H1 (cell line): ENCODE results near the gene KCNG3. TPM values are rescaled to one million over a fixed set of nuclear protein-coding genes. Genes with fewer than 3 reads are reported as not detected.

Source experiments
- CTCF ChIA-PET: fragments of 300-600 bp; sonication (Branson Sonifier 250); formaldehyde crosslinking; loops from one replicate; lab custom pipeline; 2021; ENCODE audit not compliant: partially characterized antibody; lab: Charles Lee
- POLR2A ChIA-PET: fragments of 300-600 bp; sonication (Branson Sonifier 250); formaldehyde crosslinking; loops from one replicate; lab custom pipeline; 2021; ENCODE audit warnings: inconsistent platforms; ENCODE audit not compliant: partially characterized antibody; lab: Charles Lee
- DNase-seq, 2 experiments: peaks; one replicate each; pipeline versions ENCODE4 v3.0.0 to v3.0.0-alpha.2; 2010 to 2022; ENCODE audit warnings: low spot score in 2 of 2, low read depth in 1 of 2, mixed read lengths in 1 of 2
- FAIRE-seq: peaks from 2 replicates; lab custom pipeline; 2011; peaks lifted over from hg19 to GRCh38; lab: Jason Lieb, UNC
- H2AFZ ChIP-seq: 2 replicates; pipeline ENCODE4 v1.8.1; 2012; ENCODE audit warnings: low read length, inconsistent platforms
- H2AK5ac ChIP-seq: 2 replicates; pipeline ENCODE4 v1.6.1; 2013; ENCODE audit warnings: low read depth, low read length
- H2BK120ac ChIP-seq: replicated peaks from 2 replicates; pipeline ENCODE3; 2013; ENCODE audit warnings: low read depth, low read length, inconsistent platforms
- H2BK12ac ChIP-seq: 2 replicates; pipeline ENCODE4 v1.6.1; 2013; ENCODE audit warnings: low read depth, low read length
- H2BK15ac ChIP-seq: 2 replicates; pipeline ENCODE4 v1.6.1; 2013; ENCODE audit warnings: low read length
- H2BK20ac ChIP-seq: 2 replicates; pipeline ENCODE4 v1.6.1; 2013; ENCODE audit warnings: low read length
- H2BK5ac ChIP-seq: 2 replicates; pipeline ENCODE4 v1.6.1; 2013; ENCODE audit warnings: low read depth, low read length
- H3K14ac ChIP-seq: 2 replicates; pipeline ENCODE4 v1.6.1; 2013; ENCODE audit warnings: inconsistent platforms; ENCODE audit not compliant: insufficient read length
- H3K18ac ChIP-seq: 2 replicates; pipeline ENCODE4 v1.6.1; 2013; ENCODE audit warnings: low read length; ENCODE audit errors: extremely low read depth
- H3K23ac ChIP-seq: 2 replicates; pipeline ENCODE4 v1.6.1; 2013; ENCODE audit warnings: inconsistent platforms; ENCODE audit not compliant: insufficient read length
- H3K23me2 ChIP-seq: 2 replicates; pipeline ENCODE4 v1.6.1; 2013; ENCODE audit warnings: low read depth, low read length
- H3K27ac ChIP-seq: 2 replicates; pipeline ENCODE4 v1.6.1; 2011; ENCODE audit warnings: low read depth, low read length, inconsistent platforms
- H3K27me3 ChIP-seq, 4 experiments: replicated peaks in 1 of 4; 1 replicate in 1 of 4; 2 replicates in 3 of 4; pipeline versions ENCODE4 v1.6.1 to v1.8.1; 2011 to 2013; ENCODE audit warnings: low read length in 3 of 4, mild to moderate bottlenecking in 3 of 4, inconsistent platforms in 2 of 4, mixed read lengths in 2 of 4, moderate library complexity in 1 of 4; ENCODE audit not compliant: control insufficient read depth in 3 of 4, insufficient read depth in 3 of 4; ENCODE audit errors: extremely low read depth in 1 of 4
- H3K36me3 ChIP-seq, 4 experiments: 2 replicates each; pipeline versions ENCODE4 v1.6.1 to v1.8.1; 2011 to 2013; ENCODE audit warnings: mild to moderate bottlenecking in 4 of 4, low read length in 3 of 4, moderate library complexity in 2 of 4, control low read depth in 1 of 4, inconsistent platforms in 1 of 4; ENCODE audit not compliant: insufficient read depth in 4 of 4, control insufficient read depth in 2 of 4
- H3K4ac ChIP-seq: replicated peaks from 2 replicates; pipeline ENCODE3; 2013; ENCODE audit warnings: low read length, low read depth, mixed read lengths, inconsistent platforms; ENCODE audit not compliant: insufficient read length
- H3K4me1 ChIP-seq, 4 experiments: replicated peaks in 1 of 4; 1 replicate in 1 of 4; 2 replicates in 3 of 4; pipeline versions ENCODE4 v1.6.1 to v1.8.1; 2011 to 2013; ENCODE audit warnings: low read length in 3 of 4, inconsistent platforms in 2 of 4, mixed read lengths in 1 of 4; ENCODE audit not compliant: insufficient read depth in 4 of 4, control insufficient read depth in 3 of 4
- H3K4me2 ChIP-seq, 2 experiments: 2 replicates each; pipeline versions ENCODE4 v1.6.1 to v1.8.1; 2011 to 2013; ENCODE audit warnings: low read depth in 2 of 2, low read length in 2 of 2, control low read depth in 1 of 2, inconsistent platforms in 1 of 2, mild to moderate bottlenecking in 1 of 2; ENCODE audit not compliant: insufficient read depth in 1 of 2
- H3K4me3 ChIP-seq, 4 experiments: fragments of 200-600, 300-600 bp in 1 of 4; sonication (generic), shearing (Covaris generic), sonication (Bioruptor Twin) in 1 of 4; 2 replicates each; pipeline versions ENCODE4 v1.5.1 to v1.8.1; 2011 to 2016; ENCODE audit warnings: low read length in 4 of 4, low read depth in 3 of 4, control low read depth in 2 of 4, inconsistent platforms in 2 of 4, mild to moderate bottlenecking in 2 of 4, mixed read lengths in 1 of 4, moderate library complexity in 1 of 4; ENCODE audit not compliant: insufficient read depth in 2 of 4; ENCODE audit errors: extremely low read depth in 1 of 4
- H3K56ac ChIP-seq: replicated peaks from 2 replicates; pipeline ENCODE3; 2013; ENCODE audit warnings: low read depth, mild to moderate bottlenecking, mixed read lengths, low read length, inconsistent platforms; ENCODE audit not compliant: insufficient read length
- H3K79me1 ChIP-seq: 2 replicates; pipeline ENCODE4 v1.6.1; 2013; ENCODE audit warnings: low read depth, low read length, control low read depth
- H3K79me2 ChIP-seq, 2 experiments: 2 replicates each; pipeline versions ENCODE4 v1.6.1 to v1.8.1; 2012 to 2013; ENCODE audit warnings: low read length in 2 of 2, mild to moderate bottlenecking in 2 of 2, inconsistent platforms in 1 of 2; ENCODE audit not compliant: insufficient read depth in 2 of 2, control insufficient read depth in 1 of 2
- H3K9ac ChIP-seq, 4 experiments: replicated peaks in 1 of 4; 1 replicate in 1 of 4; 2 replicates in 3 of 4; pipeline versions ENCODE4 v1.6.1 to v1.8.1; 2011 to 2013; ENCODE audit warnings: low read depth in 3 of 4, low read length in 3 of 4, control low read depth in 2 of 4, mild to moderate bottlenecking in 2 of 4, moderate library complexity in 2 of 4, inconsistent platforms in 1 of 4; ENCODE audit errors: extremely low read depth in 1 of 4
- H3K9me3 ChIP-seq, 2 experiments: 2 replicates each; pipeline versions ENCODE4 v1.6.1 to v1.8.1; 2012 to 2013; ENCODE audit warnings: mild to moderate bottlenecking in 2 of 2, moderate library complexity in 2 of 2, control low read depth in 1 of 2, inconsistent platforms in 1 of 2, low read depth in 1 of 2, low read length in 1 of 2, mixed read lengths in 1 of 2; ENCODE audit not compliant: insufficient read depth in 2 of 2
- H4K20me1 ChIP-seq, 2 experiments: replicated peaks in 1 of 2; 2 replicates each; pipeline versions ENCODE3 to v1.8.1; 2011 to 2013; ENCODE audit warnings: inconsistent platforms in 2 of 2, low read length in 2 of 2, mild to moderate bottlenecking in 1 of 2; ENCODE audit not compliant: insufficient read depth in 2 of 2, control insufficient read depth in 1 of 2
- H4K5ac ChIP-seq: 2 replicates; pipeline ENCODE4 v1.6.1; 2013; ENCODE audit warnings: low read length, low read depth, mixed read lengths, inconsistent platforms; ENCODE audit not compliant: insufficient read length
- H4K8ac ChIP-seq: 2 replicates; pipeline ENCODE4 v1.8.0; 2013; ENCODE audit warnings: mild to moderate bottlenecking, moderate library complexity, low read length, inconsistent platforms; ENCODE audit not compliant: insufficient read depth; ENCODE audit errors: extremely low read depth
- H4K91ac ChIP-seq: replicated peaks from 2 replicates; pipeline ENCODE3; 2013; ENCODE audit warnings: low read length, mixed read lengths, inconsistent platforms; ENCODE audit not compliant: insufficient read length
- BRCA1 ChIP-seq: IDR thresholded peaks from 2 replicates; pipeline ENCODE4 v1.6.1; 2012; ENCODE audit warnings: low read depth, low read length, improper control_type of control experiment
- CTBP2 ChIP-seq: IDR thresholded peaks from 2 replicates; pipeline ENCODE4 v1.7.0; 2011; ENCODE audit warnings: borderline replicate concordance, mild to moderate bottlenecking, moderate library complexity, mixed read lengths, low read length; ENCODE audit not compliant: insufficient read depth, insufficient read length
- JUN ChIP-seq: IDR thresholded peaks from 2 replicates; pipeline ENCODE4 v1.6.1; 2011; ENCODE audit warnings: low read depth, mild to moderate bottlenecking, improper control_type of control experiment, low read length
- POLR2AphosphoS5 ChIP-seq: IDR thresholded peaks from 2 replicates; pipeline ENCODE4 v1.6.1; 2011; ENCODE audit warnings: low read depth, low read length
- RAD21 ChIP-seq, 2 experiments: IDR thresholded peaks in 1 of 2; conservative IDR thresholded peaks in 1 of 2; 2 replicates each; pipeline ENCODE4 v1.6.1; 2011; ENCODE audit warnings: low read depth in 2 of 2, low read length in 2 of 2, improper control_type of control experiment in 1 of 2, inconsistent platforms in 1 of 2, mild to moderate bottlenecking in 1 of 2, moderate library complexity in 1 of 2
- SP4 ChIP-seq: IDR thresholded peaks from 2 replicates; pipeline ENCODE4 v1.6.1; 2012; ENCODE audit warnings: low read length, inconsistent platforms
- TEAD4 ChIP-seq: IDR thresholded peaks from 2 replicates; pipeline ENCODE4 v1.6.1; 2012; ENCODE audit warnings: low read depth, low read length, inconsistent platforms, mixed read lengths
- WGBS, 2 experiments: shearing (Covaris generic) in 1 of 2; methylation state at CpG; one replicate each; pipeline versions ENCODE4 v1.1.6 to v1.1.7; 2013 to 2015; ENCODE audit warnings: low lambda C conversion rate in 2 of 2, mixed read lengths in 2 of 2, inconsistent platforms in 1 of 2, low coverage in 1 of 2, missing lambda C conversion rate in 1 of 2; ENCODE audit not compliant: insufficient replicate concordance in 2 of 2, insufficient coverage in 1 of 2, insufficient read length in 1 of 2; ENCODE audit errors: extremely low coverage in 1 of 2, missing lambda C conversion rate in 1 of 2; 5-methylcytosine and 5-hydroxymethylcytosine counted together
- polyA plus RNA-seq, 7 experiments: library from polyadenylated mRNA; depleted of rRNA in 3 of 7; stranded (reverse) in 5 of 7; unstranded in 2 of 7; fragments of >200 nt in 5 of 7; fragments of 200-250 nt in 2 of 7; gene quantifications; 1 replicate in 5 of 7; 2 replicates in 1 of 7; 4 replicates in 1 of 7; pipeline versions ENCODE4 v1.2.1 to v1.2.3, GENCODE V29; 2011 to 2013; ENCODE audit warnings: missing spikeins in 2 of 7, mixed read lengths in 2 of 7
- total RNA-seq: library from RNA; stranded (reverse); fragmentation: NEBNext Ultra II Directional; extraction: Animal tissue kit (Norgen Biotek cat#: 25700); gene quantifications from 2 replicates; pipeline ENCODE4 v1.2.1, GENCODE V29; 2021

KCNG3 gene
- total and polyA plus RNA-seq, 2 of the 8 experiments (the other 6 are each of a cell fraction or from before 2014, with no cell fraction given), result 8.1 to 21.3 TPM

DNA sequence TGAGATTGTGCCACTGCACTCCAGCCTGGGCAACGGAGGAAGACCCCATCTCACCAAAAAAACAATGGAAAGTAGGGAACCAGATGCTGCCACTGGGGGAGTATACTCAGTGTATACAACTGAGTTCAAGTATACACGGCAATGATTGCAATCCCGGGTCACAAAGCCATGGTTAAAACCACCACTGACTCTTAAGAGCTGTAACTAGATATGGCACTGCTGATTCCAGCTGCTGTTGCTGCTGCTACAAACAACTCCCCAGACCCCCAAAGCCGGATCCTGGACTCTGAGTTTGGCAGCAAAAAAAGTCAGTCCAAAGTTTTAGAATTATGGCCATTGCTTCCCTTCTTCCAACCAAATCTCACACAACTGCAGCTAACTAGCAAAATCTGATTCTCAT is 89.1 kb downstream of the KCNG3 start:
- FAIRE-seq, result no peak
- H3K79me1 ChIP-seq, result no peaks in the 10 kb centered on the region; the same call in 1 of the 2 replicates

More for the DNA sequence above, 89.1 kb downstream of the KCNG3 start:
- Histone ChIP-seq H2BK5ac (no peak overlapping the region), H4K20me1 (no peaks in the 10 kb centered on the region), H3K4me1 (no peaks in the 10 kb centered on the region), H4K91ac (no peak overlapping the region), H3K56ac (no peak overlapping the region), H3K18ac (no peak overlapping the region), H2BK20ac (no peak overlapping the region), H3K4me3 (no peak overlapping the region), H3K36me3 (peaks cover 0 to 8% (median 3%) of the 10 kb centered on the region in 4 experiments; a peak in 3 of 8 replicates), H4K5ac (no peak overlapping the region), H2BK12ac (no peak overlapping the region), H2BK15ac (no peak overlapping the region), H3K14ac (no peak overlapping the region), H3K9ac (no peak overlapping the region; a peak in 1 of 7 replicates), H3K23ac (no peak overlapping the region), H3K23me2 (no peaks in the 10 kb centered on the region), H2AFZ (no peak overlapping the region), H3K79me2 (no peaks in the 10 kb centered on the region), H3K9me3 (peaks cover 2 to 12% of the 10 kb centered on the region in 2 experiments; a peak in 3 of 4 replicates), H2AK5ac (no peak overlapping the region), H4K8ac (no peak overlapping the region), H3K4me2 (no peak overlapping the region), H3K4ac (no peak overlapping the region), H3K27ac (no peak overlapping the region), H2BK120ac (no peak overlapping the region), H3K27me3 (no peaks in the 10 kb centered on the region)
- 93% methylated on average over 4 of the region's 4 CpGs; no CpG with 5 or more reads in 1 of the 2 experiments for WGBS, 2 experiments
- POLR2A ChIA-PET, result interaction anchor here (0.6 to 1.5 kb wide), 3 partner anchors 11 to 31 kb away, joined by 3 to 6 read pairs (median 3); no protein-coding TSS in a partner anchor
- CTCF ChIA-PET, result interaction anchor here (0.7 to 1.3 kb wide), 7 partner anchors 12 to 362 kb away, joined by 3 to 5 read pairs (median 4); no protein-coding TSS in a partner anchor
- no peak for DNase-seq
- no peak for TF ChIP-seq RAD21 (IDR thresholded peaks at IDR 0.05 in 1 of 2, conservative IDR thresholded peaks at IDR 0.05 in 1 of 2; ENCODE audit: low read depth in 2 of 2, low read length in 2 of 2)
- TF ChIP-seq POLR2AphosphoS5, result no peak
- no peak for TF ChIP-seq CTBP2
- TF ChIP-seq BRCA1, result no peak
- no peak for TF ChIP-seq TEAD4
- no peak for TF ChIP-seq SP4
- no peak for TF ChIP-seq JUN
